ENCODE data around the gene CYP2W1.
"Not testable (repeated sequence)": the region's sequence is repeated elsewhere in the genome, so short reads cannot be mapped to it uniquely, and the experiment has no call there.

The CYP2W1 gene

GRCh38 chr7:1031716-1032455 is 48.9 kb downstream of the CYP2W1 start:
- no peak for DNase-seq

GRCh38 chr7:1032536-1033181 is 49.7 kb downstream of the CYP2W1 start:
- no peak for DNase-seq

- DNase-seq, result no peak
Observed at GRCh38 chr7:1033546-1034145, 50.7 kb downstream of the CYP2W1 start.

GRCh38 chr7:1034769-1035168 is 51.8 kb downstream of the CYP2W1 start:
- DNase-seq, result not testable (repeated sequence)

- DNase-seq, result not testable (repeated sequence)
Observed at GRCh38 chr7:1036164-1036928, 53.4 kb downstream of the CYP2W1 start.

All from KG1 (cell line).